ENCODE data around the gene UNKL.

GRCh38 chr16:1444730-1445517, 30.4 kb upstream of the UNKL start:
- TF ChIP-seq, protein P1, sequence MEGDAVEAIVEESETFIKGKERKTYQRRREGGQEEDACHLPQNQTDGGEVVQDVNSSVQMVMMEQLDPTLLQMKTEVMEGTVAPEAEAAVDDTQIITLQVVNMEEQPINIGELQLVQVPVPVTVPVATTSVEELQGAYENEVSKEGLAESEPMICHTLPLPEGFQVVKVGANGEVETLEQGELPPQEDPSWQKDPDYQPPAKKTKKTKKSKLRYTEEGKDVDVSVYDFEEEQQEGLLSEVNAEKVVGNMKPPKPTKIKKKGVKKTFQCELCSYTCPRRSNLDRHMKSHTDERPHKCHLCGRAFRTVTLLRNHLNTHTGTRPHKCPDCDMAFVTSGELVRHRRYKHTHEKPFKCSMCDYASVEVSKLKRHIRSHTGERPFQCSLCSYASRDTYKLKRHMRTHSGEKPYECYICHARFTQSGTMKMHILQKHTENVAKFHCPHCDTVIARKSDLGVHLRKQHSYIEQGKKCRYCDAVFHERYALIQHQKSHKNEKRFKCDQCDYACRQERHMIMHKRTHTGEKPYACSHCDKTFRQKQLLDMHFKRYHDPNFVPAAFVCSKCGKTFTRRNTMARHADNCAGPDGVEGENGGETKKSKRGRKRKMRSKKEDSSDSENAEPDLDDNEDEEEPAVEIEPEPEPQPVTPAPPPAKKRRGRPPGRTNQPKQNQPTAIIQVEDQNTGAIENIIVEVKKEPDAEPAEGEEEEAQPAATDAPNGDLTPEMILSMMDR (IDR thresholded peaks at IDR 0.05) = no peak
- TF ChIP-seq EZH2 (IDR thresholded peaks at IDR 0.05; ENCODE audit: borderline replicate concordance, insufficient read depth, low read depth, low read length, poor library complexity, severe bottlenecking) = no peak

Data from B cell (primary cell).